Right atrium auricular region (tissue), 2 donors: ENCODE results near the gene DHRS13. TPM values are rescaled to one million over a fixed set of nuclear protein-coding genes. Genes with fewer than 3 reads are reported as not detected.
"Not testable (repeated sequence)": the region's sequence is repeated elsewhere in the genome, so short reads cannot be mapped to it uniquely, and the experiment has no call there.

Source experiments
- DNase-seq: peaks from one replicate; pipeline ENCODE4 v3.0.0-alpha.2; 2019; ENCODE audit warnings: low spot score
- H3K27ac ChIP-seq, 2 donors: fragments of 200-600 bp; sonication (generic); 1 replicate in 1 of 2; 2 replicates in 1 of 2; pipeline ENCODE4 v1.5.1; 2016 to 2019
- H3K27me3 ChIP-seq, 2 donors: fragments of 200-600 bp; sonication (generic); one replicate each; pipeline versions ENCODE4 v1.5.1 to v1.6.0; 2017 to 2019
- H3K36me3 ChIP-seq: fragments of 200-600 bp; sonication (generic); one replicate; pipeline ENCODE4 v1.5.1; 2016
- H3K4me1 ChIP-seq, 2 donors: fragments of 200-600 bp; sonication (generic); one replicate each; pipeline versions ENCODE4 v1.5.1 to v1.6.0; 2017 to 2019
- H3K4me3 ChIP-seq, 2 donors: fragments of 200-600 bp; sonication (generic); 1 replicate in 1 of 2; 2 replicates in 1 of 2; pipeline ENCODE4 v1.5.1; 2017 to 2019; ENCODE audit warnings: mild to moderate bottlenecking in 1 of 2, moderate library complexity in 1 of 2
- H3K9me3 ChIP-seq, 2 donors: fragments of 200-600 bp; sonication (generic); one replicate each; pipeline ENCODE4 v1.5.1; 2019
- total RNA-seq, 2 donors: library from RNA; depleted of rRNA; stranded (reverse); fragments of >200 nt; gene quantifications; one replicate each; pipeline ENCODE4 v1.1.0, GENCODE V29; 2016
- TF ChIP-seq, protein P1 (sequence below), 2 donors: fragments of 200-600 bp; sonication (generic); IDR thresholded peaks; one replicate each; pipeline ENCODE4 v1.5.1; 2019; ENCODE audit warnings: antibody characterized with exemption in 2 of 2

The DHRS13 gene
- total RNA-seq, 2 donors from 2014 or later, result 2.5 to 3.9 TPM

DNA sequence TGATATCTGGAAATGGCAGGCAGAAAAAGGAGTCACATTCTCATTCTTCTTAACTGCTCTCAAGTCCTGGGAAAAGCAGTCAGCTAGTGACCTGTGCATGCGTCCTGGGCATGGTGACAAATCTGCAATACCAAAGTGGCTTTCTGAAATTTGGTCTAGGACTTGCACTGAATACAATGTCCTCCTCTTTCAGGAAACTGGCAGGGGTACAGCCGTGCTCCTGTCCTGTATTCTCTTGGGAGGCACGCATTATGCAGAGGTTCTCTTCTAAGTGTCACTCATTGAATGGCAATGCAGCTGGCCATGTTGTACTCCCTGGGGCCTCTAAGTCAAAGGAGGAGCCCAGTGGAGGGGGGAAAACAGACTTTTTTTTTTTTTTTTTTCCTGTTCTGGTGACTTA lies 37.8 kb upstream of the DHRS13 start:
- Histone ChIP-seq H3K27ac (peak overlapping the region in 1 of 2 donors; percentile 34), H3K4me1 (peaks cover 0 to 87% of the 10 kb centered on the region in 2 donors), H3K36me3 (no peaks in the 10 kb centered on the region), H3K27me3 (no peaks in the 10 kb centered on the region), H3K4me3 (no peak overlapping the region), H3K9me3 (no peaks in the 10 kb centered on the region)
- DNase-seq, result no peak
- TF ChIP-seq, protein P1, sequence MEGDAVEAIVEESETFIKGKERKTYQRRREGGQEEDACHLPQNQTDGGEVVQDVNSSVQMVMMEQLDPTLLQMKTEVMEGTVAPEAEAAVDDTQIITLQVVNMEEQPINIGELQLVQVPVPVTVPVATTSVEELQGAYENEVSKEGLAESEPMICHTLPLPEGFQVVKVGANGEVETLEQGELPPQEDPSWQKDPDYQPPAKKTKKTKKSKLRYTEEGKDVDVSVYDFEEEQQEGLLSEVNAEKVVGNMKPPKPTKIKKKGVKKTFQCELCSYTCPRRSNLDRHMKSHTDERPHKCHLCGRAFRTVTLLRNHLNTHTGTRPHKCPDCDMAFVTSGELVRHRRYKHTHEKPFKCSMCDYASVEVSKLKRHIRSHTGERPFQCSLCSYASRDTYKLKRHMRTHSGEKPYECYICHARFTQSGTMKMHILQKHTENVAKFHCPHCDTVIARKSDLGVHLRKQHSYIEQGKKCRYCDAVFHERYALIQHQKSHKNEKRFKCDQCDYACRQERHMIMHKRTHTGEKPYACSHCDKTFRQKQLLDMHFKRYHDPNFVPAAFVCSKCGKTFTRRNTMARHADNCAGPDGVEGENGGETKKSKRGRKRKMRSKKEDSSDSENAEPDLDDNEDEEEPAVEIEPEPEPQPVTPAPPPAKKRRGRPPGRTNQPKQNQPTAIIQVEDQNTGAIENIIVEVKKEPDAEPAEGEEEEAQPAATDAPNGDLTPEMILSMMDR (IDR thresholded peaks at IDR 0.05), result no peak

DNA sequence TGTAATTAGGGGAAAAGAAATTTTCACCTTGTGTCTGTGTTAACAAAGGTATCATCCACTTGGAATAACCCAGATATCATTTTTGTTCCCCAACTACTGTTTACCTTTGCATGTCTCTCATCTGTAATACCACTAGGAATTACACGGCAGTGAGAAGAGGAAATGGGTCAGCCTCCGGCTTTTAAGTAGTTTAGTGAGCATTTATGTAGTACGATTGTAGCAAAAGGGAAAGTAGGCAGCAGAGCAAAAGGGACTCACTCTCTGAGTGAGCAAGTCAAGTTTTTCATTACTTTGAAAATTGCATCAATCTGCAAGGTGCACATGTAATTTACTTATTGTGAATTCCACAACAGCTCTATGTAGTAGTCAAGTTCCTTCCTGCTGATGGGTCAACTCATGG lies 37.3 kb upstream of the DHRS13 start:
- H3K4me1 ChIP-seq, result peaks cover 0 to 87% of the 10 kb centered on the region in 2 donors
- H3K27ac ChIP-seq, result peak overlapping the region in 1 of 2 donors; percentile 34
- no peaks in the 10 kb centered on the region for H3K36me3 ChIP-seq

DNA sequence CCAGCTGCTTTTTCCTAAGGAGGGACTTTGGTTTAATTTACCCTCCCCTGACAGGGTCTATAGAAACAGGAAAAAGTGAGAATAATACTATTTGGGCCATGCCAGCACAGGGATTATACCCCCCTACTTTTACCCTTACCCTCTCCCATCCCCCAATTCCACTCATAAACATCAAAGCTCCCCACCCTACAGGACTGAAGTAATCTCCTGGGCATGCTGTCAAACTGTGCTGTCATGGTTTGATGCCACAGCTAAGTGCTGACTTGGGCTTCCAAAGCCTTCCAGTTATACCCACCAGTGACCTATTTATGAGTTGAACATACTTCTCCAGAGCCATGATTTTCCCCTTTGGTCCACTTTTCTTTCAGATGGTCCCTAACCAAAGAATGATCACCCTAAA lies 35.7 kb upstream of the DHRS13 start:
- Histone ChIP-seq H3K4me1 (peaks cover 0 to 75% of the 10 kb centered on the region in 2 donors), H3K27me3 (no peaks in the 10 kb centered on the region), H3K4me3 (no peak overlapping the region), H3K27ac (peak overlapping the region; percentile 33 to 53), H3K36me3 (no peaks in the 10 kb centered on the region), H3K9me3 (no peaks in the 10 kb centered on the region)
- no peak for DNase-seq
- TF ChIP-seq, protein P1 (IDR thresholded peaks at IDR 0.05), result no peak

More for the DNA sequence above, 37.3 kb upstream of the DHRS13 start:
- TF ChIP-seq, protein P1 (IDR thresholded peaks at IDR 0.05), result no peak
- H3K4me3 ChIP-seq, result no peak overlapping the region
- no peaks in the 10 kb centered on the region for H3K9me3 ChIP-seq
- H3K27me3 ChIP-seq, result no peaks in the 10 kb centered on the region
- no peak for DNase-seq

DNA sequence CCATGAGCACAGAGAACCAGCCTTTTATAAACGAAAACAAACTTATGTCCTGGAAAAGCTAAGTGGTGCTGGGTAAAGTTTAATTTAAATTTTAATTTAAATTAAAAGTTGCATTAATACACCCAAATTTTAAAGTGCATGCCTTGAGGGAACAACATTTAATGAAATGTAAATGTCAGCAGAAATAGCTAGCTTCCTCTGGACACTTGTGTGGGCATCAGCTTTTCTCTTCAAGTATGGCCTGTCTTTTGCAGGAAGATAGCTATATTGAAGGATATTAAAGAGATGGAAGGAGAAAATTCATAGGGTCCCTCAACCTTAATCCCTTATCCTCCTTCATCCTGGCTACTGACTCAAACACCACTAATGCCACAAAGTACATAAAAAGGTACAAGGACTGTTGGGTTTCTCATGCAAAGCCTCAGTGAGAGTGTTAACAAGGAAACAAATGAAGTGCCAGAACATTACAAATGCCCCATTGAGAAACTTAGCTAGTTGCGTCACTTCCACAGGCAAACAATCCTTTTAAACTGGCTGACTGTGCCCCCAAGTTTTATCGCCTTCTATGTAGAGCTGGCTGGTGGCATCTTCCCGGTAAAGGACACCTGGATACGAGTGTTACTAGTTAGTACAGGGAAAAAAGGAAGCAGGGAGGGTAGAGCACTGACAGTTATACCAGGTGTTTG lies 34.3 kb upstream of the DHRS13 start:
- DNase-seq, result no peak
- Histone ChIP-seq H3K4me3 (no peak overlapping the region), H3K27ac (peak overlapping the region; percentile 33 to 53), H3K36me3 (no peaks in the 10 kb centered on the region), H3K4me1 (peaks cover 0 to 71% of the 10 kb centered on the region in 2 donors), H3K9me3 (no peaks in the 10 kb centered on the region), H3K27me3 (no peaks in the 10 kb centered on the region)
- TF ChIP-seq, protein P1 (IDR thresholded peaks at IDR 0.05), result no peak

DNA sequence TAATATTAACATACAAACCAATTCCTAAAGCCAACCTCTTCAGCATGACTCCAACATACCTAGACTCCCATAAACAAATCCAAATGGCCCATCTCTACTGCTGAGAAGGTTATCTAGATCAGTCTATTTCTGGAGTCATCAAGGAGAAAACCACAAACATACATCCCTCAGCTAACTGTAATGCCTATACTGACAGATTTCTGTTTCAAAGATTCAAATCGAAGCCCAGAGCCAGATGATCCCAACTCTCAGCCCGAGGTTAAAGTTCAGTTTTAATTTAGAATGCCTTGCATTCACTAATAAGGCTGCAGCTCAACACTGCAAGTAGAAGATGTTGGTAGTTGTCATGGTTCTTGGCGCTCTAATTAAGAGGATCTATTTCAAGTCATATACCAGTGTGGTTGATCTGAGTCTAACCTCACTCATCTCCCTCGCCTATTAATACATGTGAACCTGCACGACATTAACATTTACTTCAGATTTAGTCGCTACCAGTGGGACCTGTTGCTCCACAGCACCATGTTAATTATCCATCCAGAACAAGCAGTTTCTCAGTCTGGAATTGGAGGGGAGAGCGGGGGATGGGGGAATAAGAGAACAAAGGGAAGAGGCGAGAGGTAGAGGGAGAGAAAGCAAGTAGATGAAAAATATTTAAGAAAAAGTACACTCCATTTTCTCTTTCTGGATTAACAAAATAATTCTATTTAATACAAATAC lies 33.0 kb upstream of the DHRS13 start:
- no peaks in the 10 kb centered on the region for H3K27me3 ChIP-seq
- DNase-seq, result no peak
- H3K4me3 ChIP-seq, result no peak overlapping the region
- TF ChIP-seq, protein P1 (IDR thresholded peaks at IDR 0.05), result no peak
- H3K27ac ChIP-seq, result no peak overlapping the region
- no peaks in the 10 kb centered on the region for H3K36me3 ChIP-seq
- H3K9me3 ChIP-seq, result no peaks in the 10 kb centered on the region
- peaks cover 0 to 59% of the 10 kb centered on the region in 2 donors for H3K4me1 ChIP-seq

GRCh38 chr17:28934508-28934907 lies 31.6 kb upstream of the DHRS13 start:
- not testable (repeated sequence) for H3K4me3 ChIP-seq, H3K36me3 ChIP-seq, H3K9me3 ChIP-seq, H3K27me3 ChIP-seq, DNase-seq, H3K27ac ChIP-seq
- H3K4me1 ChIP-seq, result peaks cover 0 to 53% of the 10 kb centered on the region in 2 donors
